Peyer's patch (tissue), 4 donors: ENCODE data around the gene RFX1.

Source experiments
- CTCF ChIP-seq, 6 experiments: fragments of 450-650 bp in 4 of 6; fragments of 200-600 bp in 2 of 6; sonication (generic) in 1 of 6; IDR thresholded peaks; one replicate each; pipeline ENCODE4 v1.5.1; 2017 to 2019; ENCODE audit warnings: antibody characterized with exemption in 6 of 6, mild to moderate bottlenecking in 3 of 6, moderate library complexity in 1 of 6
- POLR2A ChIP-seq, 2 donors: fragments of 450-650 bp; IDR thresholded peaks; one replicate each; pipeline ENCODE4 v1.5.1; 2017; ENCODE audit warnings: antibody characterized with exemption in 2 of 2, mild to moderate bottlenecking in 2 of 2, moderate library complexity in 2 of 2

- TF ChIP-seq CTCF (IDR thresholded peaks at IDR 0.05), result no peak
- no peak for TF ChIP-seq POLR2A (IDR thresholded peaks at IDR 0.05)
Measured at GRCh38 chr19:13938301-13939064, 67.6 kb downstream of the RFX1 start, which contains the start of gene PODNL1.
